Activated CD4-positive, alpha-beta T cell treated with anti-CD3 and anti-CD28 coated beads, Interleukin-2, Interleukin-6, amounts not matched to agents 100 ng/mL and 50 ng/mL, durations not matched to agents 16 hours and 8 hours (primary cell): ENCODE results near the gene NTRK3.

ENCODE experiments used
- DNase-seq: peaks from one replicate; pipeline ENCODE4 v3.0.0-alpha.2; 2020

Gene NTRK3

DNA sequence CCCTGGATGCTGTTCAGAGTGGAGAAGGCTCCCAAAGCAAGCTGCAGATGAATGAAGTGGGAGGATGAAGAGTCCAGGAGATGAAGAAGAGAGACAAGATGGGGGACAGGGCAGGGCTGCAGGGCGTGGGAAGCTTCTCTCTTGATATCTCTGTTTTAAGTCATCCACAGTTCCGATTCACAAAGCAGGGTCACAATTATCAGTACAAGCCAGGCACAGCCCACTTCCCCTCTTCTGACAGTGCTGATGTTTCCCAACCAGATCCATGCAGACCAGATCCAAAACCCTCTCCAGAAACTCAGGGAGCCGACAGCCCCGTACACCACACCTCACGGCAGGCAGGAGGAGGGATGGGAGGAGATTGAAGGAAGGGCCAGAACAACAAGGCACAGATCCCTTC, 31.1 kb downstream of the NTRK3 start:
- no peak for DNase-seq

DNA sequence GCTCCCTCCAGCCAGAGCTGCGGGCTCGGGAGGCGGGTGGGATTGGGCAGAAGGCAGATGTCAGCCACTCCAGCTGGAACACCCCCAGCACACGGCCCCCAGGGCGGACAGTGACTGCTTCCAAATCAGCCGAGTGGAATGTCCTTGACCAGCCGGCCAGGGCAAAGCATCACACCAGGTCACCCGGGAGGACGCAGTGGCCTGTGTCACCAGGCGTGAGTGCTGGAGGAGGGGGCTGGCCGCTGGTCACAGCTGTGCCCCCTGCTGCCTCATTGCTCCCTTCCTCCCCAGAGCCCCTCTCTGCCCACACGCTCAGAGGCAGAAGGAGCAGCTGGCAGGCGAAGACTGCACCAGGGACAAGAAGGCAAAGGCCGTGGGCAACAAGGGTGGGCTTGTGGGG, 33.5 kb downstream of the NTRK3 start:
- DNase-seq = no peak

GRCh38 chr15:88221836-88222235, 34.7 kb downstream of the NTRK3 start:
- DNase-seq = no peak

GRCh38 chr15:88220443-88221335, 35.9 kb downstream of the NTRK3 start:
- no peak for DNase-seq

DNA sequence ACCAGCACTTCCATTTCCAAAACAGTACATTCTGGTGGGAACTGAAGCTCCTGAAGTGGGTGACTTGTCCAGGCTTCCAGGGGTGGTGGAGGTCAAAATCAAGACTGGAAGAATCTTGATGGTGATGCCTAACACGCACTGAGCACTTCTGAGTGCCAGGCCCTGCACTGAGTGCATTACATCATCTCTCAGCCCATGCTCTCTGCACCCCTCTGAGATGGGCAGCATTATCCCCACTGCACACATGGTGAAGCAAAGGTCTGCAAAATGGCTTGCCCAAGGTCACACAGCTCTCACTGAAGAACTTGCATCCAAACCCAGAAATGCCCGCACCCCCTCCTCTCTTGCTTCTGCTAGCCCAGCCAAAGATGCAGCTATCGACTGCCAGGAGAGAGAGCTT, 36.9 kb downstream of the NTRK3 start:
- no peak for DNase-seq

GRCh38 chr15:88218557-88219221, 37.9 kb downstream of the NTRK3 start:
- no peak for DNase-seq

DNA sequence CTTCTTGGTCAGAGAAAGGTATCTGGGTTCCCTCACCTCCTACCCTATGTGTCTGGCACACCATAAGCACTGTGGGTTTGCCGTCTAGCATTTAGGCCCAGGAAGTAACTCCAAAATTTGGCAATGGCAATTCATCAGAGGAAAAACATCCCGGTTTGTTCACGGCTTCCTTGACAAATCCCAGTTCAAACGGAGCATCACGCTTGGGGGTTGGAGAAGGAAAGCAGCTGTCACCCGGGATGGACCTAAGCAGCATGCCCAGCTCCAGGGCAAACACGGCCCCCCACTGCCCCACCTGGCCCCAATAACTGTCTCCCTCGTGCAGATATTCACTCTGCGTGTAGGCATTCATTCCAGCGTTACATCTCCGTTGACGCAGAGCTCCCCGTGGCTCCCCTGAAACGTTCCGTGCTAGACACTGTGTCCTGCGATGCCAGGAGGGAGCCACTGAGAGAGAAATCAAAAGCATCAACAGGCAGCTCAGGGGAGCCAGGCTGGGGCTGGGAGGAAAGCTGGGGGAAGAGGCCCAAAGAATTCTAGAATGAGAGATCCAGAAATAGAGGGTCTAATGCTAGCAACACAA, 41.4 kb downstream of the NTRK3 start:
- DNase-seq = no peak

- no peak for DNase-seq
These were observed 47.4 kb downstream of the NTRK3 start for GRCh38 chr15:88209111-88209510.

GRCh38 chr15:88208396-88208795, 48.1 kb downstream of the NTRK3 start:
- DNase-seq = no peak

GRCh38 chr15:88207565-88207964, 49.0 kb downstream of the NTRK3 start:
- DNase-seq = no peak

- no peak for DNase-seq
These were observed 52.0 kb downstream of the NTRK3 start for GRCh38 chr15:88204584-88204983.

DNA sequence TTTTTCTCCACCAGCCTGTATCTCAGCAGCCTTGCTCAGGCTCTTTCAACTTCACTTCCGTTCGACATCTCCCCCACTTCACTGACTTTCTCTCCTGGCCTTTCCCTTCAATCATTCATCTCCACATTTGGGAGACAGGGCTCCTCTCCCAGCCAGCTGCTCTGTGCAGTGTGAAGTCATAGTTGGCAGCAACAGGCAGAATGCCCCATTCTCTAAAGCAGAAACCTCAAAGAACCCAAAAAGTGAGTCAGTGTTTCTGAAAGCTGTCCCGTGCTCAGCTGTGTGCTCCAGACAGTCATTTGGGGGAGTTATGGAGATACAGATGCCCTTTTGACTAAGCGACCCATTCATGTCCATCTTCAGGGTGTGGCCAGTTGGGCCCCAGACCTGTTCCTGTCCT, 54.3 kb downstream of the NTRK3 start:
- no peak for DNase-seq

DNA sequence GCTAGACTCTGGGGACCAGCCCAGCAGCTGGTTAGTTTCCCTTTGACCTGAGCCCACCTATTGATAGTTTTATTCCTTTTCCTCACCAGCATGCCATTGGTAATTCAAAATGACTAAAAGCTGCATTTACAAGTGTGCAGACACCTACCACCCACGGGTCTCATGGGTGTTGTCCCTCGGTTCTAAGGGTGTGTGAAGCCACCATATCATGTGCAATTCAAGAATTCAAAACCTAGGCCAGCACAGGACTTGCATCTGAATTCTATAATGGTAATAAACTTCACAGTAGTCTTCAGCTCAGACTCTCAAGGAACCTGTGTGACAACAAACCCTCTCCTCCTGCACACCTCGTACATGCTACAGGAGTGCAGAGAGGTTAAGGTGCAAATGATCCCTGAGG, 55.3 kb downstream of the NTRK3 start:
- no peak for DNase-seq

- DNase-seq = no peak
These were observed 59.6 kb downstream of the NTRK3 start for GRCh38 chr15:88196961-88197360.

- no peak for DNase-seq
These were observed 62.4 kb downstream of the NTRK3 start for GRCh38 chr15:88194162-88194561.

DNA sequence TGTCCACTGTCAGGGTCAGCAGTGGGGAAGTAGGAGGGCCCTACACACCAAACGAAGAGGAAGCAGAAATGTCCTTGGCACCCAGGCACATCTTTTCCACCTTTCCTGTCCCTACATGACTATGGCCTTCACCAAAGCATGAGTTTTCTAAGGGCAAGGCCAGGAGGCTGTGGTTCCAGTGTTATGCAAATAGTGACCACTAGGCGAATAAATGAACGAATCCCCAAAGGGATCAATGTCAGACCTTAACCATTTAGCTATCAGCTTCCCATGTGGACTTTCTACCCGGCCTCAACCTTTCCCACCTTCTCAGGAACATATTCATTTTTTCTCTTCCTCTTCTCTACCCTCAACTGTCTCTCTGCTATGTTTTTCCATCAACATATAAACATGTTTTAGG, 63.1 kb downstream of the NTRK3 start:
- no peak for DNase-seq

GRCh38 chr15:88191812-88192165, 64.8 kb downstream of the NTRK3 start:
- DNase-seq = no peak

GRCh38 chr15:88190232-88190631, 66.3 kb downstream of the NTRK3 start:
- DNase-seq = no peak

DNA sequence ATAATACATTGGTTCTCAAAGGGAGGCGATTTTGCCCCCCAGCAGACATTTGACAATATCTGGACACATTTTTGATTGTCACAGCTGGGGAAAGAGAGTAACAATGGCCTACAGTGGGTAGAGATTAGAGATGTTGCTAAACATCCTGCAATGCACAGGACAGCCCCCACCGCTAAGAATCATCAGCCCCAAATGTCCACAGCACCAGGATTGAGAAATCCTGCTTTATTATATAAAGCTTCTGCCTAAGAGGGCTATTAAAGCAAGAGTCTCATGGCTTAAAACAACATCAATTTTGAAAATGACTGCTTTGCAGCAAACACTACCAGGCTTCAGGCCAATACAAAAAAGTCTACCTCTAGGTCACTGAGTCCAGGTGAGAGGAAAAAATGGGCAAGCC, 68.2 kb downstream of the NTRK3 start:
- no peak for DNase-seq

- DNase-seq = no peak
These were observed 69.3 kb downstream of the NTRK3 start for GRCh38 chr15:88187195-88187594.

DNA sequence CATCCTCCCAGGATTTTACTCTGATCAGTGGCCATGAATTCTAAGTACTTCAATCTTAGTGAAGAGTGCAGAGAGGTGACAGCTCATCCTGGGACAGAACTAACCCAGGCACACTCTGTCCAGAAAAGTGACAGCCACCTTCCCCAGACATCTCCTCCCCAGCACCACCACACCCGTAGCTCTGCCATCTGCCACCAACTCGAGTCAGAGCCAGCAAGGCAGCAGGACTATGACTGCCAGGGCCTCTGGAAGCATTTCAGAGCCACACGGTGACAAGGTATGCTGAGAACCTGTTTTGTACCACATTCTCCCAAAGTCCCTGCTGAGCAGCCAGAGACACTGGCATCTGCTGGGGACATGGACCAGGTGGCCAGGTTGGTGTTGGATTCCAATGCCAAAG, 71.0 kb downstream of the NTRK3 start:
- no peak for DNase-seq

DNA sequence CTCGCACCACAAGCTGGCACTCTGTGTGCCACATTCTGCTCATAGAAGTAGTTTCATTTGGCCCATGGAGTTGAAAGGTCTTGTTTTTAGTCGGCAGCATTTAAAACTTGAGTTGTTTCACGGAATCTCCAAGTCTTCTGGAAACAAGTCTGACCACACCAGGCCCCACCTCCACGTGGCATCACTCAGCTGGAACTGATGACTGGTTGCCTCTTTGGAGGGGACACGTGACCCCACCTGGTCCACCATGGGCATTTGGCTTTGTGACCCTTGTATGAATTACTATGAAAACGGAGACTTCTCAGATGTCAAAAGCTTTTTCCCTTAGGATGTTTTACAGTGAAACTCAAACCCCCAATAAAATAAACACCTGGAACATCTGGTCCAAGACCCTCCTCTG, 74.9 kb downstream of the NTRK3 start:
- no peak for DNase-seq

- no peak for DNase-seq
These were observed 77.0 kb downstream of the NTRK3 start for GRCh38 chr15:88179562-88179961.

GRCh38 chr15:88178631-88179030, 77.9 kb downstream of the NTRK3 start:
- DNase-seq = no peak
